IMR-90 (cell line): ENCODE data around the gene ADORA2A. TPM values are rescaled to one million over a fixed set of nuclear protein-coding genes. Genes with fewer than 3 reads are reported as not detected.

Experiments
- ATAC-seq: fragments of 200-7000 bp; cut with Tn5 transposase; 2 replicates; pipeline ENCODE4 v1.9.1; 2020; ENCODE audit warnings: low read depth, mild to moderate bottlenecking, moderate library complexity
- BruUV-seq: library from RNA; stranded (reverse); fragments of 400-500 nt; replicated peaks from 2 replicates; lab custom pipeline; 2021; lab: Mats Ljungman, UMichigan
- CTCF ChIA-PET: fragments of 300-600 bp; formaldehyde crosslinking; extraction: SDS; loops from one replicate; lab custom pipeline; 2021; ENCODE audit warnings: antibody characterized with exemption; lab: Yijun Ruan, JAX
- POLR2A ChIA-PET: fragments of 300-600 bp; sonication (Branson Sonifier 250); formaldehyde crosslinking; loops from one replicate; lab custom pipeline; 2022; ENCODE audit warnings: antibody characterized with exemption; ENCODE audit not compliant: unreplicated experiment; lab: Charles Lee
- DNase-seq: peaks from one replicate; pipeline ENCODE4 v3.0.0; 2013
- H2AFZ ChIP-seq: replicated peaks from 2 replicates; pipeline ENCODE3; 2013; ENCODE audit warnings: low read length, mild to moderate bottlenecking; ENCODE audit not compliant: poor library complexity
- H2AK5ac ChIP-seq: 2 replicates; pipeline ENCODE4 v1.6.1; 2013; ENCODE audit warnings: low read depth, low read length, inconsistent platforms
- H2AK9ac ChIP-seq: replicated peaks from 2 replicates; pipeline ENCODE3; 2013; ENCODE audit warnings: mild to moderate bottlenecking, low read depth, low read length, moderate library complexity; ENCODE audit not compliant: poor library complexity
- H2BK120ac ChIP-seq: 2 replicates; pipeline ENCODE4 v1.6.1; 2013; ENCODE audit warnings: low read depth, low read length, inconsistent platforms
- H2BK15ac ChIP-seq: 3 replicates; pipeline ENCODE4 v1.6.1; 2013; ENCODE audit warnings: low read depth, low read length, inconsistent platforms
- H2BK20ac ChIP-seq: 2 replicates; pipeline ENCODE4 v1.6.1; 2013; ENCODE audit warnings: low read depth, mild to moderate bottlenecking, inconsistent platforms, low read length, moderate library complexity
- H2BK5ac ChIP-seq: 2 replicates; pipeline ENCODE4 v1.6.1; 2013; ENCODE audit warnings: mild to moderate bottlenecking, low read depth, low read length, inconsistent platforms; ENCODE audit not compliant: poor library complexity, severe bottlenecking
- H3K14ac ChIP-seq: replicated peaks from 2 replicates; pipeline ENCODE4 v1.6.1; 2013; ENCODE audit warnings: low read depth, low read length, inconsistent platforms
- H3K18ac ChIP-seq: 2 replicates; pipeline ENCODE4 v1.6.1; 2013; ENCODE audit warnings: low read depth, low read length, control low read depth
- H3K23ac ChIP-seq: 2 replicates; pipeline ENCODE4 v1.6.1; 2013; ENCODE audit warnings: low read depth, low read length, inconsistent platforms
- H3K27ac ChIP-seq: 2 replicates; pipeline ENCODE4 v1.5.1; 2013; ENCODE audit warnings: mild to moderate bottlenecking, control low read depth, low read length; ENCODE audit not compliant: insufficient read depth
- H3K27me3 ChIP-seq: 2 replicates; pipeline ENCODE4 v1.6.1; 2013; ENCODE audit warnings: low read length; ENCODE audit not compliant: control insufficient read depth, insufficient read depth
- H3K36me3 ChIP-seq: 2 replicates; pipeline ENCODE4 v1.6.1; 2013; ENCODE audit warnings: low read length, mixed read lengths; ENCODE audit not compliant: control insufficient read depth, insufficient read depth
- H3K4ac ChIP-seq: 2 replicates; pipeline ENCODE4 v1.6.1; 2013; ENCODE audit warnings: low read depth, low read length, inconsistent platforms
- H3K4me1 ChIP-seq: 2 replicates; pipeline ENCODE4 v1.6.1; 2013; ENCODE audit warnings: low read length, mixed read lengths; ENCODE audit not compliant: control insufficient read depth, insufficient read depth
- H3K4me2 ChIP-seq: 2 replicates; pipeline ENCODE4 v1.6.1; 2013; ENCODE audit warnings: low read depth, mild to moderate bottlenecking, control low read depth, low read length, moderate library complexity
- H3K4me3 ChIP-seq: 2 replicates; pipeline ENCODE4 v1.5.1; 2013; ENCODE audit warnings: low read depth, mild to moderate bottlenecking, control low read depth, low read length, moderate library complexity; ENCODE audit not compliant: insufficient read depth
- H3K56ac ChIP-seq: 2 replicates; pipeline ENCODE4 v1.6.1; 2013; ENCODE audit warnings: low read length, inconsistent platforms; ENCODE audit not compliant: insufficient read depth; ENCODE audit errors: extremely low read depth
- H3K79me1 ChIP-seq, 2 experiments: 2 replicates each; pipeline ENCODE4 v1.6.1; 2013; ENCODE audit warnings: low read length in 2 of 2, inconsistent platforms in 1 of 2, low read depth in 1 of 2
- H3K9ac ChIP-seq: 2 replicates; pipeline ENCODE4 v1.6.1; 2013; ENCODE audit warnings: low read depth, low read length, control low read depth
- H3K9me1 ChIP-seq: 2 replicates; pipeline ENCODE4 v1.6.1; 2013; ENCODE audit warnings: low read length, inconsistent platforms; ENCODE audit not compliant: insufficient read depth
- H3K9me3 ChIP-seq: 2 replicates; pipeline ENCODE4 v1.6.1; 2013; ENCODE audit warnings: low read length; ENCODE audit not compliant: control insufficient read depth, insufficient read depth
- H4K20me1 ChIP-seq: 2 replicates; pipeline ENCODE4 v1.6.1; 2013; ENCODE audit warnings: low read length, inconsistent platforms; ENCODE audit not compliant: insufficient read depth
- H4K5ac ChIP-seq: 2 replicates; pipeline ENCODE4 v1.6.1; 2013; ENCODE audit warnings: mild to moderate bottlenecking, low read depth, low read length, control low read depth
- H4K8ac ChIP-seq, 2 experiments: 2 replicates each; pipeline ENCODE4 v1.6.1; 2013; ENCODE audit warnings: low read depth in 2 of 2, low read length in 2 of 2, control low read depth in 1 of 2, inconsistent platforms in 1 of 2
- H4K91ac ChIP-seq: 2 replicates; pipeline ENCODE4 v1.6.1; 2013; ENCODE audit warnings: low read depth, low read length, inconsistent platforms; ENCODE audit not compliant: insufficient read depth
- BHLHE40 ChIP-seq: fragments of 150-350 bp; IDR thresholded peaks from 2 replicates; pipeline ENCODE4 v1.6.1; 2016; ENCODE audit warnings: mild to moderate bottlenecking, low read depth, low read length
- CEBPB ChIP-seq: IDR thresholded peaks from 2 replicates; pipeline ENCODE4 v1.6.1; 2012; ENCODE audit warnings: low read depth, low read length, improper control_type of control experiment
- MAFK ChIP-seq: IDR thresholded peaks from 2 replicates; pipeline ENCODE4 v1.6.1; 2012; ENCODE audit warnings: low read depth, low read length, improper control_type of control experiment
- MXI1 ChIP-seq: IDR thresholded peaks from 2 replicates; pipeline ENCODE4 v1.6.1; 2012; ENCODE audit warnings: low read depth, mild to moderate bottlenecking, low read length, moderate library complexity, borderline replicate concordance
- NFE2L2 ChIP-seq: fragments of 150-350 bp; IDR thresholded peaks from 2 replicates; pipeline ENCODE4 v1.6.1; 2016; ENCODE audit warnings: low read depth, mild to moderate bottlenecking, low read length
- POLR2A ChIP-seq: IDR thresholded peaks from 2 replicates; pipeline ENCODE4 v1.6.1; 2012; ENCODE audit warnings: mild to moderate bottlenecking, low read depth, low read length
- RAD21 ChIP-seq: IDR thresholded peaks from 2 replicates; pipeline ENCODE4 v1.6.1; 2012; ENCODE audit warnings: low read length, improper control_type of control experiment
- RCOR1 ChIP-seq: IDR thresholded peaks from 2 replicates; pipeline ENCODE4 v1.6.1; 2012; ENCODE audit warnings: mild to moderate bottlenecking, low read length, improper control_type of control experiment; ENCODE audit not compliant: insufficient replicate concordance
- RFX5 ChIP-seq: IDR thresholded peaks from 2 replicates; pipeline ENCODE4 v1.8.0; 2012; ENCODE audit warnings: low read depth, mild to moderate bottlenecking, low read length, moderate library complexity
- SMC3 ChIP-seq: fragments of 150-350 bp; IDR thresholded peaks from 2 replicates; pipeline ENCODE4 v1.6.1; 2016; ENCODE audit warnings: low read depth, mild to moderate bottlenecking, antibody characterized with exemption, low read length, moderate library complexity
- WGBS, 2 experiments: methylation state at CpG; one replicate each; pipeline versions ENCODE4 v1.1.5 to v1.1.7; 2013; ENCODE audit warnings: missing lambda C conversion rate in 2 of 2; ENCODE audit not compliant: insufficient read length in 1 of 2; ENCODE audit errors: extremely low coverage in 2 of 2; 5-methylcytosine and 5-hydroxymethylcytosine counted together
- dilution Hi-C: fragments of 300-500 bp; cut with HindIII; formaldehyde crosslinking; loops from one replicate; pipeline ENCODE4 v1.14.3; 2018; ENCODE audit warnings: low sequenced_read_pairs; ENCODE audit not compliant: unreplicated experiment
- in situ Hi-C: fragments of 300-500 bp; cut with MboI; formaldehyde crosslinking; loops from 3 replicates; pipeline ENCODE4 v1.14.3; 2019; ENCODE audit warnings: low sequenced_read_pairs, inconsistent platforms, mixed read lengths
- intact Hi-C: fragments of 100-400 bp; cut with micrococcal nuclease; formaldehyde crosslinking; loops from 2 replicates; pipeline ENCODE4 v1.10.0; 2022
- polyA plus RNA-seq, 3 experiments: library from polyadenylated mRNA; depleted of rRNA; stranded (reverse); fragments of >200 nt; gene quantifications; 2 replicates each; pipeline ENCODE4 v1.2.3, GENCODE V29; 2012; ENCODE audit warnings: low replicate concordance in 1 of 3
- total RNA-seq: library from RNA; depleted of rRNA; stranded (reverse); fragments of >200 nt; gene quantifications from 2 replicates; pipeline ENCODE4 v1.2.3, GENCODE V29; 2012
- TF ChIP-seq, protein P1 (sequence below): fragments of 150-350 bp; IDR thresholded peaks from 2 replicates; pipeline ENCODE4 v1.6.1; 2017; ENCODE audit warnings: mild to moderate bottlenecking, antibody characterized with exemption, low read length, low read depth
- TF ChIP-seq, protein P2 (sequence below): fragments of 150-350 bp; IDR thresholded peaks from 2 replicates; pipeline ENCODE4 v1.6.1; 2016; ENCODE audit warnings: low read depth, mild to moderate bottlenecking, low read length, moderate library complexity, borderline replicate concordance
- TF ChIP-seq, protein P3 (sequence below): conservative IDR thresholded peaks from 2 replicates; pipeline ENCODE4 v1.5.1; 2012; ENCODE audit warnings: mild to moderate bottlenecking, low read depth, low read length, improper control_type of control experiment

Gene ADORA2A
- total and polyA plus RNA-seq, 2 of the 4 experiments (the other 2 are of a cell fraction) = 0.36 to 1.1 TPM

DNA sequence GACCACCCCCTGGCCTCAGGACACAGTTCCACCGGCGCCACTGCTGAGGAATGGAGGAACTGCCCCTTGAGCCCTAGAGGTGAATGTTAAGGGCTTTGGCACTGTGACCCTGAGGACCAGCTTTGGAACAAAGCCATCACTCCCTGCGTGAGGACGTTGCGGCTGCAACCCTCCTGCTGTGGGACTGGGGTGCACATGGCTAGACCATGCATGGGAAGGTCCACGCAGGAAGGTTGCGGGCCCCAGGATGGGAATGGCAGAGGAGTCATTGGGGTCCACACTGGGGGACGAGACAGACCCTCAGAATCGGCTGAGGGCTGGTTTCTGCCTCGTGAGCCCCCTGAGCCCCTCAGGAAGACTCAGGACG lies 6.4 kb upstream of the ADORA2A start:
- BruUV-seq = no TSS peak
- H2BK20ac ChIP-seq = no peak overlapping the region
- DNase-seq = no peak
- H2BK5ac ChIP-seq = no peak overlapping the region
- no peak for ATAC-seq
- 67% methylated on average over 3 of the region's 11 CpGs; no CpG with 5 or more reads in 1 of the 2 experiments for WGBS, 2 experiments
- H2AK9ac ChIP-seq = peak overlapping the region; percentile 83
- H3K36me3 ChIP-seq = peaks cover 2% of the 10 kb centered on the region; the same call in 1 of the 2 replicates
- H3K9ac ChIP-seq = no peak overlapping the region
- H2AFZ ChIP-seq = no peak overlapping the region
- H2AK5ac ChIP-seq = no peak overlapping the region
- no peaks in the 10 kb centered on the region for H3K9me3 ChIP-seq
- no peak overlapping the region for H3K4ac ChIP-seq
- H3K4me3 ChIP-seq = no peak overlapping the region
- H3K27ac ChIP-seq = no peak overlapping the region
- 0 out of 4 replicates have a peak, but pooled peaks cover 0 to 2% of the 10 kb centered on the region in 2 experiments for H3K79me1 ChIP-seq
- TF ChIP-seq RFX5 (no peak), BHLHE40 (no peak), POLR2A (no peak), RAD21 (no peak), MAFK (no peak), RCOR1 (no peak), NFE2L2 (no peak), SMC3 (no peak), MXI1 (no peak), CEBPB (no peak)
- TF ChIP-seq, protein P1, sequence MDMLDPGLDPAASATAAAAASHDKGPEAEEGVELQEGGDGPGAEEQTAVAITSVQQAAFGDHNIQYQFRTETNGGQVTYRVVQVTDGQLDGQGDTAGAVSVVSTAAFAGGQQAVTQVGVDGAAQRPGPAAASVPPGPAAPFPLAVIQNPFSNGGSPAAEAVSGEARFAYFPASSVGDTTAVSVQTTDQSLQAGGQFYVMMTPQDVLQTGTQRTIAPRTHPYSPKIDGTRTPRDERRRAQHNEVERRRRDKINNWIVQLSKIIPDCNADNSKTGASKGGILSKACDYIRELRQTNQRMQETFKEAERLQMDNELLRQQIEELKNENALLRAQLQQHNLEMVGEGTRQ = no peak
- TF ChIP-seq, protein P2, sequence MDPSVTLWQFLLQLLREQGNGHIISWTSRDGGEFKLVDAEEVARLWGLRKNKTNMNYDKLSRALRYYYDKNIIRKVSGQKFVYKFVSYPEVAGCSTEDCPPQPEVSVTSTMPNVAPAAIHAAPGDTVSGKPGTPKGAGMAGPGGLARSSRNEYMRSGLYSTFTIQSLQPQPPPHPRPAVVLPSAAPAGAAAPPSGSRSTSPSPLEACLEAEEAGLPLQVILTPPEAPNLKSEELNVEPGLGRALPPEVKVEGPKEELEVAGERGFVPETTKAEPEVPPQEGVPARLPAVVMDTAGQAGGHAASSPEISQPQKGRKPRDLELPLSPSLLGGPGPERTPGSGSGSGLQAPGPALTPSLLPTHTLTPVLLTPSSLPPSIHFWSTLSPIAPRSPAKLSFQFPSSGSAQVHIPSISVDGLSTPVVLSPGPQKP = no peak
- TF ChIP-seq, protein P3, sequence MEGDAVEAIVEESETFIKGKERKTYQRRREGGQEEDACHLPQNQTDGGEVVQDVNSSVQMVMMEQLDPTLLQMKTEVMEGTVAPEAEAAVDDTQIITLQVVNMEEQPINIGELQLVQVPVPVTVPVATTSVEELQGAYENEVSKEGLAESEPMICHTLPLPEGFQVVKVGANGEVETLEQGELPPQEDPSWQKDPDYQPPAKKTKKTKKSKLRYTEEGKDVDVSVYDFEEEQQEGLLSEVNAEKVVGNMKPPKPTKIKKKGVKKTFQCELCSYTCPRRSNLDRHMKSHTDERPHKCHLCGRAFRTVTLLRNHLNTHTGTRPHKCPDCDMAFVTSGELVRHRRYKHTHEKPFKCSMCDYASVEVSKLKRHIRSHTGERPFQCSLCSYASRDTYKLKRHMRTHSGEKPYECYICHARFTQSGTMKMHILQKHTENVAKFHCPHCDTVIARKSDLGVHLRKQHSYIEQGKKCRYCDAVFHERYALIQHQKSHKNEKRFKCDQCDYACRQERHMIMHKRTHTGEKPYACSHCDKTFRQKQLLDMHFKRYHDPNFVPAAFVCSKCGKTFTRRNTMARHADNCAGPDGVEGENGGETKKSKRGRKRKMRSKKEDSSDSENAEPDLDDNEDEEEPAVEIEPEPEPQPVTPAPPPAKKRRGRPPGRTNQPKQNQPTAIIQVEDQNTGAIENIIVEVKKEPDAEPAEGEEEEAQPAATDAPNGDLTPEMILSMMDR = no peak
- H4K8ac ChIP-seq = no peak overlapping the region
- H4K20me1 ChIP-seq = no peaks in the 10 kb centered on the region
- H3K18ac ChIP-seq = no peak overlapping the region
- ChIA-PET CTCF (no interaction called here), POLR2A (no interaction called here)
- intact Hi-C loops = no loop called here
- no peak overlapping the region for H3K23ac ChIP-seq
- dilution Hi-C loops = no loop called here
- no peak overlapping the region for H3K4me2 ChIP-seq
- in situ Hi-C loops = no loop called here
- peaks cover 9% of the 10 kb centered on the region; the same call in 1 of the 2 replicates for H3K9me1 ChIP-seq
- no peak overlapping the region for H4K5ac ChIP-seq
- no peak overlapping the region for H4K91ac ChIP-seq
- no peak overlapping the region for H2BK120ac ChIP-seq
- peaks cover under 1% of the 10 kb centered on the region; the same call in 1 of the 2 replicates for H3K4me1 ChIP-seq
- H2BK15ac ChIP-seq = no peak overlapping the region
- H3K14ac ChIP-seq = no peak overlapping the region
- peaks cover 22% of the 10 kb centered on the region for H3K27me3 ChIP-seq
- no peak overlapping the region for H3K56ac ChIP-seq
